ENCODE measurements around the gene LCE3D. TPM values are rescaled to one million over a fixed set of nuclear protein-coding genes. Genes with fewer than 3 reads are reported as not detected.

Gene LCE3D, protein sequence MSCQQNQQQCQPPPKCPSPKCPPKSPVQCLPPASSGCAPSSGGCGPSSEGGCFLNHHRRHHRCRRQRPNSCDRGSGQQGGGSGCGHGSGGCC
- not detected for total RNA-seq (2021; ENCODE audit: unreplicated experiment)
- polyA plus RNA-seq (2012; ENCODE audit: insufficient read length): not detected
- not detected for Bru-seq, nascent RNA
- not detected for BruChase-seq, experiment 1, labeled RNA remaining after a 2-hour chase
- not detected for BruChase-seq, experiment 2, labeled RNA remaining after a 6-hour chase
- long read RNA-seq: 0 reads

GRCh38 chr1:152580433-152580832, at the start of gene LCE3D:
TSS of gene LCE3D (minus strand) at chr1:152580516. CDS start at chr1:152579936, 580 bp downstream.
- ChIA-PET CTCF (no interaction called here), POLR2A (no interaction called here)
- BruUV-seq (replicated peaks): no TSS peak
- H3K27me3 ChIP-seq (ENCODE audit: control insufficient read depth, insufficient read depth, low read length): no peaks in the 10 kb centered on the region
- intact Hi-C loops (cut with micrococcal nuclease; ENCODE audit: unreplicated experiment): no loop called here
- H3K36me3 ChIP-seq (ENCODE audit: control insufficient read depth, insufficient read depth, low read length): no peaks in the 10 kb centered on the region
- no peak within 1 kb of the TSS for H3K4me3 ChIP-seq (ENCODE audit: low read depth in 2 of 2, low read length in 2 of 2)
- in situ Hi-C loops (cut with HindIII; ENCODE audit: low pct_unique_long_range_greater_than_20kb, low sequenced_read_pairs): no loop called here
- ATAC-seq (no peak), DNase-seq (ENCODE audit: low read depth, low spot score) (no peak)
- TF ChIP-seq TCF7L2 (IDR thresholded peaks at IDR 0.05; ENCODE audit: low read depth, low read length) (no peak), SIN3A (IDR thresholded peaks at IDR 0.05; ENCODE audit: borderline replicate concordance, insufficient read depth, low read depth, low read length) (no peak), POLR2AphosphoS5 (IDR thresholded peaks at IDR 0.05; ENCODE audit: low read depth, low read length) (no peak)
- TF ChIP-seq, protein P1, sequence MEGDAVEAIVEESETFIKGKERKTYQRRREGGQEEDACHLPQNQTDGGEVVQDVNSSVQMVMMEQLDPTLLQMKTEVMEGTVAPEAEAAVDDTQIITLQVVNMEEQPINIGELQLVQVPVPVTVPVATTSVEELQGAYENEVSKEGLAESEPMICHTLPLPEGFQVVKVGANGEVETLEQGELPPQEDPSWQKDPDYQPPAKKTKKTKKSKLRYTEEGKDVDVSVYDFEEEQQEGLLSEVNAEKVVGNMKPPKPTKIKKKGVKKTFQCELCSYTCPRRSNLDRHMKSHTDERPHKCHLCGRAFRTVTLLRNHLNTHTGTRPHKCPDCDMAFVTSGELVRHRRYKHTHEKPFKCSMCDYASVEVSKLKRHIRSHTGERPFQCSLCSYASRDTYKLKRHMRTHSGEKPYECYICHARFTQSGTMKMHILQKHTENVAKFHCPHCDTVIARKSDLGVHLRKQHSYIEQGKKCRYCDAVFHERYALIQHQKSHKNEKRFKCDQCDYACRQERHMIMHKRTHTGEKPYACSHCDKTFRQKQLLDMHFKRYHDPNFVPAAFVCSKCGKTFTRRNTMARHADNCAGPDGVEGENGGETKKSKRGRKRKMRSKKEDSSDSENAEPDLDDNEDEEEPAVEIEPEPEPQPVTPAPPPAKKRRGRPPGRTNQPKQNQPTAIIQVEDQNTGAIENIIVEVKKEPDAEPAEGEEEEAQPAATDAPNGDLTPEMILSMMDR (IDR thresholded peaks at IDR 0.05): no peak
- TF ChIP-seq, protein P2, sequence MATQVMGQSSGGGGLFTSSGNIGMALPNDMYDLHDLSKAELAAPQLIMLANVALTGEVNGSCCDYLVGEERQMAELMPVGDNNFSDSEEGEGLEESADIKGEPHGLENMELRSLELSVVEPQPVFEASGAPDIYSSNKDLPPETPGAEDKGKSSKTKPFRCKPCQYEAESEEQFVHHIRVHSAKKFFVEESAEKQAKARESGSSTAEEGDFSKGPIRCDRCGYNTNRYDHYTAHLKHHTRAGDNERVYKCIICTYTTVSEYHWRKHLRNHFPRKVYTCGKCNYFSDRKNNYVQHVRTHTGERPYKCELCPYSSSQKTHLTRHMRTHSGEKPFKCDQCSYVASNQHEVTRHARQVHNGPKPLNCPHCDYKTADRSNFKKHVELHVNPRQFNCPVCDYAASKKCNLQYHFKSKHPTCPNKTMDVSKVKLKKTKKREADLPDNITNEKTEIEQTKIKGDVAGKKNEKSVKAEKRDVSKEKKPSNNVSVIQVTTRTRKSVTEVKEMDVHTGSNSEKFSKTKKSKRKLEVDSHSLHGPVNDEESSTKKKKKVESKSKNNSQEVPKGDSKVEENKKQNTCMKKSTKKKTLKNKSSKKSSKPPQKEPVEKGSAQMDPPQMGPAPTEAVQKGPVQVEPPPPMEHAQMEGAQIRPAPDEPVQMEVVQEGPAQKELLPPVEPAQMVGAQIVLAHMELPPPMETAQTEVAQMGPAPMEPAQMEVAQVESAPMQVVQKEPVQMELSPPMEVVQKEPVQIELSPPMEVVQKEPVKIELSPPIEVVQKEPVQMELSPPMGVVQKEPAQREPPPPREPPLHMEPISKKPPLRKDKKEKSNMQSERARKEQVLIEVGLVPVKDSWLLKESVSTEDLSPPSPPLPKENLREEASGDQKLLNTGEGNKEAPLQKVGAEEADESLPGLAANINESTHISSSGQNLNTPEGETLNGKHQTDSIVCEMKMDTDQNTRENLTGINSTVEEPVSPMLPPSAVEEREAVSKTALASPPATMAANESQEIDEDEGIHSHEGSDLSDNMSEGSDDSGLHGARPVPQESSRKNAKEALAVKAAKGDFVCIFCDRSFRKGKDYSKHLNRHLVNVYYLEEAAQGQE (IDR thresholded peaks at IDR 0.05; ENCODE audit: insufficient read depth in 1 of 2, low read depth in 2 of 2, low read length in 1 of 2): no peak
- H3K4me1 ChIP-seq (ENCODE audit: control insufficient read depth, insufficient read depth, low read length): no peaks in the 10 kb centered on the region
- H3K27ac ChIP-seq (ENCODE audit: low read length): no peak within 1 kb of the TSS
- H3K9me3 ChIP-seq (ENCODE audit: control insufficient read depth, insufficient read depth, low read depth, low read length): no peaks in the 10 kb centered on the region

DNA sequence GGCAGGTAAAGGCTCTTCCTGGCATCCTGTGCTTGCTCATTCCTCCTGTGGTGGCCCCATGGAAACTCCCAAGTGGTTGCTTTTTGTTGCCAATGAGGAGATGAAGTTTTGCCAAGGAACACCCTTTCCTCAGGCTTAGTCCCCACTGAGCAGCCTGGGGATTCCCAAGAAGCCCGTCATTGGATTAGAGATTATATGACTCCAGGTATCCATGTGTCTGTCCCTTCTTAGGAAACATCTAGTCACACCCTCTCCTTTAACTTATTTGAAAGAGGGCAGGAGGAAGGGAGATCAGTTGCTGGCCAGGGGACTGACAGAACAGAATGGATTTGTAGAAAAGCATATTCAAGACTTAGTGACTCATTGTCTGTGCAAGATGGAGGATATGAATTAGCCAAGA, 46.4 kb upstream of the LCE3D start:
- in situ Hi-C loops (cut with HindIII; ENCODE audit: low pct_unique_long_range_greater_than_20kb, low sequenced_read_pairs): no loop called here
- Histone ChIP-seq H3K4me1 (ENCODE audit: control insufficient read depth, insufficient read depth, low read length) (no peaks in the 10 kb centered on the region), H3K27me3 (ENCODE audit: control insufficient read depth, insufficient read depth, low read length) (no peaks in the 10 kb centered on the region), H3K9me3 (ENCODE audit: control insufficient read depth, insufficient read depth, low read depth, low read length) (no peaks in the 10 kb centered on the region), H3K27ac (ENCODE audit: low read length) (no peak overlapping the region), H3K36me3 (ENCODE audit: control insufficient read depth, insufficient read depth, low read length) (no peaks in the 10 kb centered on the region), H3K4me3 (ENCODE audit: low read depth in 2 of 2, low read length in 2 of 2) (no peak overlapping the region)
- ChIA-PET CTCF (no interaction called here), POLR2A (no interaction called here)
- no TSS peak for BruUV-seq (replicated peaks)
- intact Hi-C loops (cut with micrococcal nuclease; ENCODE audit: unreplicated experiment): no loop called here
- TF ChIP-seq, protein P1 (IDR thresholded peaks at IDR 0.05): no peak
- no peak for TF ChIP-seq SIN3A (IDR thresholded peaks at IDR 0.05; ENCODE audit: borderline replicate concordance, insufficient read depth, low read depth, low read length)
- no peak for TF ChIP-seq TCF7L2 (IDR thresholded peaks at IDR 0.05; ENCODE audit: low read depth, low read length)
- TF ChIP-seq, protein P2 (IDR thresholded peaks at IDR 0.05; ENCODE audit: insufficient read depth in 1 of 2, low read depth in 2 of 2, low read length in 1 of 2): no peak
- no peak for TF ChIP-seq POLR2AphosphoS5 (IDR thresholded peaks at IDR 0.05; ENCODE audit: low read depth, low read length)
- ATAC-seq (no peak), DNase-seq (ENCODE audit: low read depth, low spot score) (no peak)

Data from Panc1 (cell line).